DND-41 (cell line): ENCODE data around the gene TMEM248.
"Not testable (repeated sequence)": the region's sequence is repeated elsewhere in the genome, so short reads cannot be mapped to it uniquely, and the experiment has no call there.

ENCODE experiments used
- ATAC-seq: fragments of 200-7000 bp; cut with Tn5 transposase; 3 replicates; pipeline ENCODE4 v1.9.1; 2021; ENCODE audit warnings: low read depth; ENCODE audit not compliant: insufficient read depth
- DNase-seq: peaks from one replicate; pipeline ENCODE4 v3.0.0-alpha.2; 2020
- H2AFZ ChIP-seq: 2 replicates; pipeline ENCODE4 v1.6.0; 2012; ENCODE audit warnings: low read depth, low read length
- H3K27ac ChIP-seq: 2 replicates; pipeline ENCODE4 v1.5.1; 2012; ENCODE audit warnings: low read length, inconsistent platforms
- H3K27me3 ChIP-seq: fragments of 200-600 bp; sonication (generic); 2 replicates; pipeline ENCODE4 v1.6.0; 2012; ENCODE audit warnings: low read length, mild to moderate bottlenecking, inconsistent platforms; ENCODE audit not compliant: insufficient read depth, poor library complexity
- H3K36me3 ChIP-seq: 2 replicates; pipeline ENCODE4 v1.5.1; 2012; ENCODE audit warnings: low read length, inconsistent platforms; ENCODE audit not compliant: insufficient read depth
- H3K4me1 ChIP-seq: 2 replicates; pipeline ENCODE4 v1.5.1; 2012; ENCODE audit warnings: mild to moderate bottlenecking, low read length; ENCODE audit not compliant: insufficient read depth
- H3K4me2 ChIP-seq: 2 replicates; pipeline ENCODE4 v1.6.0; 2012; ENCODE audit warnings: mild to moderate bottlenecking, moderate library complexity, low read length, inconsistent platforms; ENCODE audit not compliant: insufficient read depth
- H3K4me3 ChIP-seq, 2 experiments: fragments of 200-600 bp in 1 of 2; shearing (Covaris generic) in 1 of 2; 2 replicates each; pipeline ENCODE4 v1.5.1; 2012 to 2016; ENCODE audit warnings: inconsistent platforms in 2 of 2, low read length in 2 of 2, mild to moderate bottlenecking in 2 of 2, low read depth in 1 of 2, moderate library complexity in 1 of 2
- H3K79me2 ChIP-seq: 2 replicates; pipeline ENCODE4 v1.6.0; 2012; ENCODE audit warnings: low read length, inconsistent platforms; ENCODE audit not compliant: insufficient read depth
- H3K9ac ChIP-seq: 2 replicates; pipeline ENCODE4 v1.6.0; 2012; ENCODE audit warnings: low read depth, mild to moderate bottlenecking, inconsistent platforms, low read length, moderate library complexity
- H3K9me3 ChIP-seq: 2 replicates; pipeline ENCODE4 v1.5.1; 2012; ENCODE audit warnings: low read length, moderate library complexity, mild to moderate bottlenecking, inconsistent platforms; ENCODE audit not compliant: insufficient read depth, severe bottlenecking
- H4K20me1 ChIP-seq: 2 replicates; pipeline ENCODE4 v1.6.0; 2012; ENCODE audit warnings: low read length; ENCODE audit not compliant: insufficient read depth
- CTCF ChIP-seq: IDR thresholded peaks from 2 replicates; pipeline ENCODE4 v1.5.1; 2012; ENCODE audit warnings: borderline replicate concordance, low read length, moderate library complexity, mild to moderate bottlenecking; ENCODE audit not compliant: poor library complexity, severe bottlenecking; ENCODE audit errors: extremely low read depth
- EZH2 ChIP-seq: IDR thresholded peaks from 3 replicates; pipeline ENCODE4 v1.6.1; 2012; ENCODE audit warnings: borderline replicate concordance, low read depth, mild to moderate bottlenecking, moderate library complexity, low read length, inconsistent platforms; ENCODE audit not compliant: severe bottlenecking

The TMEM248 gene

DNA sequence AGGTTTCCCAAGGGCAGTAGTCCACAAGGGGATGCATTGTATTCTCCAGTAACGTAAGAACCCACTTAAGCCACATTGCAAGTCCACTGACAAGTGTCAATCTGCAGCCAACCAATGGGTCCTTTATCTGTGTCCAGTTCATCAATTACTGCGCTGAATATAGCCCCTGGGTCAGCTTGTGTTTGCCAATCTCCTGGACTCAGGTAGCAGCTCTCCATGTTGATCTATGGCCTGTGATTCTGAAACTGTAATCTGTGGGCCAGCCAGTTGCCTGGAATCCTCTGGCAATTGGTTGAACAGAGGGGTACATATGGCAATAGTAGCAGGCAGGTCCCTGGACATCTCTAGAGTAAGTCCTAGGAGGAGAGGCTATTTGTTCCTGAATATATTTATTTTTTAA lies 8.8 kb upstream of the TMEM248 start:
- Histone ChIP-seq H3K4me3 (no peak overlapping the region), H3K36me3 (no peaks in the 10 kb centered on the region), H3K4me1 (no peaks in the 10 kb centered on the region), H4K20me1 (no peaks in the 10 kb centered on the region), H3K79me2 (no peaks in the 10 kb centered on the region), H3K9ac (no peak overlapping the region), H3K4me2 (no peak overlapping the region), H3K27me3 (no peaks in the 10 kb centered on the region), H2AFZ (no peak overlapping the region), H3K27ac (no peak overlapping the region), H3K9me3 (no peaks in the 10 kb centered on the region)
- TF ChIP-seq CTCF: no peak
- TF ChIP-seq EZH2: no peak
- ATAC-seq (no peak), DNase-seq (no peak)

- no peaks in the 10 kb centered on the region for H4K20me1 ChIP-seq
- H3K79me2 ChIP-seq: no peaks in the 10 kb centered on the region
- TF ChIP-seq EZH2 (no peak), CTCF (no peak)
- no peak overlapping the region for H3K4me3 ChIP-seq
- H3K4me2 ChIP-seq: no peak overlapping the region
- no peaks in the 10 kb centered on the region for H3K27me3 ChIP-seq
- H3K36me3 ChIP-seq: no peaks in the 10 kb centered on the region
- no peak for DNase-seq
- no peaks in the 10 kb centered on the region for H3K4me1 ChIP-seq
- H3K27ac ChIP-seq: no peak overlapping the region
- no peaks in the 10 kb centered on the region for H3K9me3 ChIP-seq
- no peak for ATAC-seq
- no peak overlapping the region for H2AFZ ChIP-seq
- no peak overlapping the region for H3K9ac ChIP-seq
Measured at GRCh38 chr7:66913118-66914037, 7.6 kb upstream of the TMEM248 start.

GRCh38 chr7:66917904-66918303 lies 3.1 kb upstream of the TMEM248 start:
- not testable (repeated sequence) for H2AFZ ChIP-seq, H3K36me3 ChIP-seq, H3K9ac ChIP-seq, DNase-seq, H3K4me2 ChIP-seq, ATAC-seq, H3K27ac ChIP-seq, H3K27me3 ChIP-seq, H3K9me3 ChIP-seq, H3K4me3 ChIP-seq, H4K20me1 ChIP-seq
- Histone ChIP-seq H3K79me2 (peaks cover 35% of the 10 kb centered on the region), H3K4me1 (peaks cover 21% of the 10 kb centered on the region)

DNA sequence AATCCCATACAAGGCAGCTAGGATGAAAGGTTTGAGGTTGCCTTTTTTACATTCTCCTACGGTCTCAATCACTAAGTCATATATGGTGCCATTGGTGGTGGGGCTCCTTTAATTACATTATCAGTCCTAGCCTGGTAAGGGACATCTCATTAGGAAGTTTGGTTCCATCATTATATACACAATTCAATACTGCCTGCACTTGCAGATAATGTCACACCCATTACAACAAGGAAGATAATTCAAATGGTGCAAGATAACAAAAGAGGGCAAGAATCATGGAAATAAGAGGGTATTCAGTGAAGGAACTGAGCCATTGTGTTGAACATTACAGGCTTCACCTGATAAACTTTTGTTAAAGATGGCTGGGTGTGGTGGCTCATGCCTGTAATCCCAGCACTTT lies 1.7 kb upstream of the TMEM248 start:
- peaks cover 11% of the 10 kb centered on the region for H3K36me3 ChIP-seq
- no peak for TF ChIP-seq CTCF
- peaks cover 33% of the 10 kb centered on the region for H3K4me1 ChIP-seq
- H3K9ac ChIP-seq: no peak overlapping the region
- no peak overlapping the region for H2AFZ ChIP-seq
- peak overlapping the region; percentile 82; the same call in 1 of the 2 replicates for H3K4me2 ChIP-seq
- H4K20me1 ChIP-seq: peaks cover 12% of the 10 kb centered on the region; the same call in 1 of the 2 replicates
- DNase-seq (no peak), ATAC-seq (no peak)
- peaks cover 49% of the 10 kb centered on the region for H3K79me2 ChIP-seq
- no peak overlapping the region for H3K27ac ChIP-seq
- H3K9me3 ChIP-seq: no peaks in the 10 kb centered on the region
- H3K4me3 ChIP-seq: no peak overlapping the region
- no peaks in the 10 kb centered on the region for H3K27me3 ChIP-seq
